ENCODE measurements around the gene TMEM91. TPM values are rescaled to one million over a fixed set of nuclear protein-coding genes. Genes with fewer than 3 reads are reported as not detected.

TMEM91 gene
- total and polyA plus RNA-seq, 2 of the 13 experiments (the other 11 are each of a cell fraction or from before 2014, with no cell fraction given): 6.3 to 10.3 TPM

- TF ChIP-seq RXRA (CRISPR knock-in tag; IDR thresholded peaks at IDR 0.05) (0 out of 2 replicates have a peak, but pooled peaks have one; percentile 27), ZNF761 (CRISPR knock-in tag; conservative IDR thresholded peaks at IDR 0.05) (no peak), FOXK1 (CRISPR knock-in tag; IDR thresholded peaks at IDR 0.05; ENCODE audit: borderline replicate concordance, low read depth) (peak; percentile 38; the same call in 1 of the 2 replicates), ZNF83 (CRISPR knock-in tag; IDR thresholded peaks at IDR 0.05; ENCODE audit: borderline replicate concordance) (0 out of 2 replicates have a peak, but pooled peaks have one; percentile 31), NCOA1 (CRISPR knock-in tag; IDR thresholded peaks at IDR 0.05) (no peak), ZC3H4 (CRISPR knock-in tag; IDR thresholded peaks at IDR 0.05; ENCODE audit: borderline replicate concordance) (no peak), ETV6 (CRISPR knock-in tag; conservative IDR thresholded peaks at IDR 0.05) (no peak), AGO1 (IDR thresholded peaks at IDR 0.05; ENCODE audit: low read depth, low read length, poor library complexity, severe bottlenecking) (peak; percentile 21), ZNF570 (CRISPR knock-in tag; IDR thresholded peaks at IDR 0.05; ENCODE audit: borderline replicate concordance) (no peak), RFXANK (CRISPR knock-in tag; IDR thresholded peaks at IDR 0.05) (no peak), XRCC5 (optimal IDR thresholded peaks at IDR 0.05; ENCODE audit: low read length) (no peak), CTCF (CRISPR knock-in tag; IDR thresholded peaks at IDR 0.05) (peak; percentile 77), ZNF136 (CRISPR knock-in tag; IDR thresholded peaks at IDR 0.05; ENCODE audit: low read depth) (no peak), ZMYM3 (CRISPR knock-in tag; IDR thresholded peaks at IDR 0.05) (peak; percentile 66), ZBED4 (CRISPR knock-in tag; IDR thresholded peaks at IDR 0.05; ENCODE audit: borderline replicate concordance) (no peak), ZNF614 (CRISPR knock-in tag; IDR thresholded peaks at IDR 0.05; ENCODE audit: borderline replicate concordance) (no peak; the same call in 1 of the 2 replicates), DNMT1 (CRISPR knock-in tag; IDR thresholded peaks at IDR 0.05) (no peak), ZMAT5 (CRISPR knock-in tag; IDR thresholded peaks at IDR 0.05; ENCODE audit: borderline replicate concordance, low read depth) (no peak), HMGA1 (CRISPR knock-in tag; conservative IDR thresholded peaks at IDR 0.05) (no peak), ELF4 (CRISPR knock-in tag; IDR thresholded peaks at IDR 0.05; ENCODE audit: borderline replicate concordance) (no peak), CCDC6 (CRISPR knock-in tag; IDR thresholded peaks at IDR 0.05) (peak; percentile 59; the same call in 1 of the 2 replicates), ZNF180 (CRISPR knock-in tag; IDR thresholded peaks at IDR 0.05; ENCODE audit: borderline replicate concordance, low read depth) (no peak)
Measured at GRCh38 chr19:41352609-41353465, 23.5 kb upstream of the TMEM91 start (continued).

Measured in HepG2 (cell line).